ENCODE data around the gene SPIRE1.
A peak's percentile ranks its signal among the peaks of the same experiment; 100 is the strongest.

SPIRE1 gene

GRCh38 chr18:12657684-12658425, at the start of gene SPIRE1:
SPIRE1 (minus strand) TSS chr18:12658107; CDS start chr18:12657866, 241 bp downstream.
- DNase-seq: no peak

DNA sequence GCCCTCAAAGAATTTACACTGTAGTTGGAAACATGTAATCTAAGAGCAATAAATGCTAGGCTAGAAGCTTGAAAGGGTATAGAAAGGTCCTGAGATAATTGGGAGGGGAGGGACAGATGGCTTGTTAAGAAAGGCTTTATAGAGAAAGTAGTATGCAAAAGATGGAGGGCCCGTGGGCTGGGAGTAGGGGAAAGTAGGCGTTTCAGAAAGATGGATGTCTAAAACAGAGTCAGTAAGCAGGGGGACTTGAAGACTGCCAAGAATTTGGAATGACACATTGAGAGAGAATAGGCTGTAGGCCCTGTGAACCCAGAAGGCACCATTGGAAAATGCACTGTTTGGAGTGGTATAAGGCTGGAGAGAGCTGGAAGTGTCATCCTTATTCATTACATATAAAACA, 45.8 kb upstream of the SPIRE1 start:
- no peak for DNase-seq

DNA sequence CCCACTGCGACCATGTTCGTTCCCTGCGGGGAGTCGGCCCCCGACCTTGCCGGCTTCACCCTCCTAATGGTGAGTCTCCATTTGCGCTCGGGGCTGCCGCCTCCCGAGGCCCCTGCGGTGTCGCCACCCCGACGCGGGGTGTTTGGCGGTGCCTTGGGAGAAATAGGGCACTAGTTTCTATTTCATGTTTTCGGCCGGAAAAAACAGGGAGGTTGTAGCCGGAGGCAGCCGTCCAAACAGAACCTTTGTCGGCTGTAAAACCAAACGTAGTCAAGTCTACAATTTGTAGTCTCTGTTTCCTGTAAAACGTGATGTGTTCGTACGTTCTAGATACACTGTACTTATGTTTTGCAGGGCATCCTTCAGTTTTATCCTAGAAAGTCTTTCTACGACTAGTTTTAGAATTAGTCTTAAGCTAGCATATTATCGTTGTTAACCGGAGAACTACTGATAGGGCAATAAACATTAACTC, 45.2 kb upstream of the SPIRE1 start:
- DNase-seq: no peak

DNA sequence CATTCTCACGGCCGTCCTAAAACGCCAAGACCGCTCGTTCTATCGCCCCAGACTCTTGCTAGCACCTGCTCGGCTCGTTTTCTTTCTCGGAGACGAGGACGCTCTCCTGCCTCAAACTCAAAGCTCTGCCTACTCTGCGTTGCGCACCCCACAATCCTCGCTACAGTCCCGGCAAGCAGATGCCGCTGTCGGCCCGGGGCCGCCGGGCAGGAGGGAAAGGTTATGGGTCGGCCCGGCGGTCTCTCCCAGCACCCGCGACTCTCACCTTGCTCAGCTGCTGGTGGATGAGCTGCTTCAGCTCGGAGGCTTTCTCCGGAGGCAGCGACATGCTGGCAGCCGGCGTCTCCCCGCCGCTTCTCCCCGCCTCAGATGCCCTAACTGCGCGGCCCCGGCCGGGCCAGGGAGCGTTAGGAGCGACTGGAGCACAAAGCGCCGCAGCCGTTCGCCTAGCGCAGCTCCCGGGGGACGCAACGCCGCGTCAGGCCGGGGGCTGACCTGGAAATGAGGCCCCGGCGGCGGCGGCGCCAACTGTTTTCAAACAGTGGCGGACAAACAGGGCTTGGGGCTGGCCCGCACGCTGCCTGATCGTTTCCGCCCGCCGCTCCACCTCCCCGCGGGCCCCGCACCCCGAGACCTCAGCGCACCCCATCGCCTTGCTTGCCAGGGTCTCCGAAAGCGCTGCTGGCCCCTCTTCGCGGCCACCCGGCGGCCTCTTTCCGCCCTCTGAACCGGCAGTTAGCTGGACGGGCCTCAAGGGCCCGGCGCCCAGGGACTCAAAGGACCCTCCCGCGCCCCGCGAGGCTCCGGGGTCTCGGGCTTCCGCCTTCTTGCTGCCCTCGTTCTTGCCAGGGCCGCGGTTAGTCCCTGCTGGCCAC, 44.6 kb upstream of the SPIRE1 start, which contains the start of the genes CEP76 and PSMG2:
TSS of gene CEP76 (minus strand) at position 503 of the 875 bp plus-strand sequence. CDS start at position 328, 175 bp downstream.
TSS of gene PSMG2 (plus strand) at position 822 of the 875 bp plus-strand sequence. CDS start 66 bp downstream, outside the sequence.
- peak; percentile 5 for DNase-seq

DNA sequence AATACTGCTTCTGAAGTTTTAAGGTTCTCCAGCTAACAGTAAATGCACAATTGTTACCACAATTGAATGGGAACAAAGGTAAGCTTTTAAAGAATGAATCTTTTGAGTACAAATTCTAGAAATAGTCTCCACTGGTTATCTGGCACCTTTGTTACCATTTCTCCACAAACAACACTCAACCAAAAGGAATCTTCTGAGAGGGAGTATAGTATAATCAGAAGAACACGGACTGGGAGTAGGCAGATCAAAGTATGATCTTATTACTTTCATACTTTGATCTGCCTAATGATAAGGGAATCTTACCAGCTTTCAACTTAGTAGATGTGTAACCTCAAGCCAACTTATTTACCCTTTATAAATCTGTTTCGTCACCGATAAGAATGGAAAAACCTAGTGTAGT, 43.3 kb upstream of the SPIRE1 start:
- DNase-seq: no peak

GRCh38 chr18:12699747-12700146, 41.8 kb upstream of the SPIRE1 start:
- DNase-seq: no peak

- no peak for DNase-seq
Observed at GRCh38 chr18:12694032-12694431, 36.1 kb upstream of the SPIRE1 start.

- no peak for DNase-seq
Observed at GRCh38 chr18:12692206-12692605, 34.3 kb upstream of the SPIRE1 start.

DNA sequence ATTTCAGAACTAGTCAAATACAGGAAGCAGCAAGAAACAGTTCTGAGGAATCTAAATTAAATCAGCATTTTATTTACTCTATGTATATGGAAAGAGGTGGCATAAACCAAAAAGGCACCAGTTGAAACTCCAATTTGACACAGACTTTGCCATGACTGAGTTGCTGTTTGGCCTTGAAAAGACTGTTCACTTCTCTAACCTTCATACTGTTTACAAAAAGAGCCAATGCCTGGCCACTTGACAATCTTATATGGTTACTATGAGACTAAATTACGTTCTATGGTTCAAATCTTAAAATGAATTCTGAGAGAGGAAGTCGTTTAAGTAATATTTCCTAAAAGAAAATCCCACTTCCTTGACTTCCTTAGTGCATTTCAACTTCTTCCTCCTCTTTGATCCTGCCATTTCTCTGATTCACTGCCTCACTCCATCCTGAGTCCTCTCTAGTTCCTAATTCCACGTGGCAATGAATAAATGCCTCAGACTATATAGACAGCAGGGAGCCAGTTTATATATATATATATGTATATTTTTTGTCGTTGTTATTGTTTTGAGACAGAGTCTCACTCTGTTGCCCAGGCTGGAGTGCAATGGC, 31.4 kb upstream of the SPIRE1 start:
- no peak for DNase-seq

DNA sequence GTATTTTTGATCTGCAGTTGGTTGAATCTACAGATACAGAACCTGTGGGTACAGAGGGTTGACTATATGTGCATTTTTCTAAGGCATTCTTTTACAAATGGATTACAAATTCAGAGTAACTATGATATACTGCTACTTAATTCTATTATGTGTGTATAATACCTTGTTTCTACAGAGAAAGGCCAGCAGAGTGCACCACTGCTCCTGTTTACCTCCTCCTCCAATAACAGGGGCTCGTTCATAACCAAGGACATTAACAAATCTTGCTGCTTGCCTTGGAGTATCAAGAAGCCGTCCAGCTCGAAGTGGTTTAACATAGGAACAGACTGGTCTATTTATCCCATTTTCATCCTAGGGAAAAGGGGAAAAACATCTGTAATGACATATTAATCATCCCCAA, 28.2 kb upstream of the SPIRE1 start:
- DNase-seq: peak; percentile 27

DNA sequence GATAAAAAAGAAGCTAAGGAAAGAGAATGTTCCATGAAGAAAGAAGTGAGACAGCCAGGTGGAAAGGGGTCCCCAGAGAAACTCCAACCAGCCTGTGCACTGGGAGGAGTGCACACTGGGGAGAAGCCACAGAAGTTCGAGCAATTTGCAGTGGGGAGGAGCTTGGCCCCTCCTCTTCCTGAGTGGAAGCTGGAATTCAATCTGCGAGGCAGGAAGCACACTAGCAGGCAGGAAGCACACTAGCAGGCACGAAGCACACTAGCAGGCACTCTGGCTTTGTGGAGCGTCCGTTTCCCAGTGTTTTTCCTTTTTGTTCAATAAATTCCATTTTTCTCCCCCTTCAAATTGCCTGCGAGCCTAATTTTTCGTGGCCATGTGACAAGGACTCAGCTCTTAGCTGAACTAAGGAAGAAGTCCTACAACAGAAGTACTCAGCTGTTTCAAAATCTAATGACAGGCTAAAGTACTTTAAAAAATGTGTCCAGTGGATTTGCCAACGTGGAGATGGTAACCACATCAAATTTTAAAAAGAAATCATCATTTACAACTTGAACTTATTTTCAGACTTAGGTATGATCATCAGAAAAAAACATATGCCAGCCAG, 21.4 kb upstream of the SPIRE1 start:
- DNase-seq: no peak

DNA sequence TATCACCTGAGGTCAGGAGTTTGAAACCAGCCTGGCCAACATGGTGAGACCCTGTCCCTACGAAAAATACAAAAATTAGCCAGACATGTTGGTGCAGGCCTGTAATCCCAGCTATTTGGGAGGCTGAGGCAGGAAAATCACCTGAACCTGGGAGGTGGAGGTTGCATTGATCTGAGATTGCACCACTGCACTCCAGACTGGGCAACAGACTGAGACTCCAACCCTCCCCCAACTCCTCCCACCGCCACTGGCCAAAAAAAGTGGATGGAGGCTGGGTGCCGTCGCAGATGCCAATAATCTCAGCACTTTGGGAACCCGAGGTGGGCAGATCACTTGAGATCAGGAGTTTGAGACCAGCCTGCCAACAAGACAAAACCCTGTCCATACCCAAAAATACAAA, 10.1 kb upstream of the SPIRE1 start:
- no peak for DNase-seq

DNA sequence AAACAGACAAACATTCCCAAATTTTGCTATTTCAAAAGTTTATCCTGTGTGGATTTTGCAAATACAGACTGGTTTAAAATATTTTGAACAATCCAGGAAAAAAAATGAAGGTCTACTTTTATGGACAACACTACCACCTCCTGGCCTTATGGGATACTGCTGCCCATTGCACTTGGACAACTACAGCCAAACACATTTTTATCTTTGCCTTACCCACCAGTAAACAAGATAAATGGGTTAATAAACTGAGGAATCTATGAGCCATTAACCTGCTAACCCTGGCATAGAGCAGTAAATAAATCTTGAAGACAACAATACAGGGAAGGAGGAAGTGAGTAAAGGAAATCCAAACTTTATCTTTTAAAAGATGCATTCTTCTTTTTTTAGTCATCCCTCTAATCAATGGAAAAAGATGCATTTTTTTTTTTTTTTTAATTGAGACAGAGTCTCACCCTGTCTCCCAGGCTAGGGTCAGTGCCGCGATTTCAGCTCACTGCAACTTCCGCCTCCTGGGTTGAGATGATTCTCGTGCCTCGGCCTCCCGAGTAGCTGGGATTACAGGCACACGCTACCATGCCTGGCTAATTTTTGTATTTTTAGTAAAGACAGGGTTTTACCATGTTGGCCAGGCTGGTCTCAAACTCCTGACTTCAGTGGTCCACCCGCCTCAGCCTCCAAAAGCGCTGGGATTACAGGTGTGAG, 2.1 kb upstream of the SPIRE1 start:
- peak; percentile 31 for DNase-seq

- no peak for DNase-seq
Observed at GRCh38 chr18:12658426-12659138, 675 bp upstream of the SPIRE1 start.

DNA sequence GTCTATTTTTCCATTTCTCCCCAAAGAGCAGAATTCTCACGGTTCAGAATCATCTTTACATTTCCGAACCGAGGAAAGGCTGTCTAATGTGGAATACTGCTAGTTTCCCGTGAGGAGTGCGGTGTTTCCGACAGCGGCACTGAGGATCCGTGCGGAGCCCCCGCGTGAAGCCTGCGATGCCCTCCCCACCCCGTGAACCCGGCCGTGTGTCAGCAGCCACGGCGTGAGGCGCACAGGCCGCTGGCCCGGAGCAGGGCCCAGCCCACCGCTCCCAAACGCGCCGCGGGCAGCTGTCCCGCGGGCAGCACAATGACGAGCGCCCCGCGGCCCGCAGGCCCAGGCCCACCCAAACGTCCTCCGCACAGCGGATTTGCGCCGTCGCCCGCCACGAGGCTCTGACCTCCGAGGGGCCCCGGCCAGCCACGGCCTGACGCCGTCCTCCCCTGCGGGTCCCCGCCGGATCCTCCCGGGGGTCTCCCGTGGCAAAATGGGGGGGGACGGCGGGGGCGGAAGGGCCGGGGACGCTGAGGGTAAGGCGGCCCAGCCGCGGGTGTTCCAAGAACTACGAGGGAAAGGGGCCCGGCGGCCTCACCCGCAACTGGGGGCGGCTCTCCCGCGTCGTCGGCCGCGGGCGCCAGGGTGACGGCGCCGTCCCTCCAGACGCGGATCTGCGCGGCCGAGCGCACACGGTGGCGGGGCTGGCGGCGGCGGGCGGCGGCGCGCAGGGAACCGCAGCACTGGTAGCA, 796 bp downstream of the SPIRE1 start:
- no peak for DNase-seq

GRCh38 chr18:12656605-12656937, 1.3 kb downstream of the SPIRE1 start:
- DNase-seq: no peak

GRCh38 chr18:12654971-12655370, 2.9 kb downstream of the SPIRE1 start:
- DNase-seq: no peak

DNA sequence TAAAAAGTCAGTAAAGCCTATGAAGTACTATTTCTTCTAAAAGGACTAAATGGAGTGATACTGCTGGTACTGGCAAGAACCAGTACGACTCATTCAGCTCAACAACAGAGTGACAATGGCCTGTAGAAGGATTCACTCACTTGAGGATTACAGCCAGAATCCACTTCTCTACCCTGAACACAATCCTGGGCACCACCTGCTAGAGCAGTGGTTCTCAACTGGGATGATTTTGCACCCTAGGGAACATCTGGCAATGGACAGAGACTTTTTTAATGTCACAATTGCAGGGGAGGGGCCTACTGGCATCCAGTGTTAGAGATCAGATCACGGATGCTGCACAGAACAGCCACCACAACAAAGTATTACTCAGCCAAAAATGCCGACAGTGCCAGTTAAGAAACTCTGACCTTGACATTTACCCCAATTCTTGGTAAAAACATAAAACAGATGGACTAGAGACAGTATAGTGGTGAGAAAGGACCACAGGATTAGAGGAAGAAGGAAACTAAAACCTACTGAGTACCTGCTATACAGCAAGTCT, 5.0 kb downstream of the SPIRE1 start:
- DNase-seq: no peak

DNA sequence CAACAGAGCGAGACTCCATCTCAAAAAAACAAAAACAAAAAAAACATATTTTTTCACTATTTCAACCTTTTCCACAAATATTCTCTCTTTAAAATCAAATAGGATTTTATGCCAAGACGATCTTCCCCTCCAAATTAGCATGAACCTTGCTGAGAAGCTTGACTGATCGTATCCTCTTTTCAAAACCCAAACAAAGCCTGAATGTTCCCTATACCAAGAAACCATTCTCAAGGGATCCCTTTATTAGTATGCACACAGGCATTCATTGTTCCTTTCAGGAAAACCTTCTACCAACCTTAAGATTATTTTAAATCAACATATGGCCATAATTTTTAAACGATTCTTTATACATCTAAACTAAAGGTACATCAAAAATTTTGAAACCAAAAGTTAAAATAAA, 6.3 kb downstream of the SPIRE1 start:
- no peak for DNase-seq

GRCh38 chr18:12647773-12648172, 10.1 kb downstream of the SPIRE1 start:
- DNase-seq: no peak

DNA sequence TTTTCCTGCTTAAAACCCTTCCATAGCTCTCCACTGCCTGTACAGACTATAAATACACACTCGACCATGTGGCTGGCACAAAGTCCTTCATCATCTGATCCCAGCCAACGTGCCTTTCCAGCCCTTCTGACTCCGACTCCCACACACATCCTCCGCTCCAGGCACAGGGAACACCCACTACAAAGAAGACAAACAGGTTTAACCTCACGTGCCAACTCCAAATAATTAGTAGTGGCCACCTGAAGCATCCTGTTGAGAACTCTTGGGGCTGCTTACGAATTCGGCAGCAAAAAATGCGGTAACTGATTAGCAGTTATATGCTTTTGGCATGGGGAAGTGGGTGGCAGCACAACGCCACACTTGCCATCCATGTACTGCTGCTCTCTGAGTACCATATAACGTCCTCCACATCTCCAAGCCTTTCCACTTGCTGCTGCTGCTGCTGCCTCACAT, 12.1 kb downstream of the SPIRE1 start:
- DNase-seq: no peak
